Activated T-helper 1 cell treated with anti-CD3 and anti-CD28 coated beads, Interleukin-2, amount 50 U/mL, for 16 hours (primary cell): ENCODE data around the gene NCCRP1.

Source experiments
- DNase-seq, 2 donors: peaks; one replicate each; pipeline ENCODE4 v3.0.0-alpha.2; 2020; ENCODE audit warnings: low read depth in 1 of 2, low spot score in 1 of 2

The NCCRP1 gene, protein sequence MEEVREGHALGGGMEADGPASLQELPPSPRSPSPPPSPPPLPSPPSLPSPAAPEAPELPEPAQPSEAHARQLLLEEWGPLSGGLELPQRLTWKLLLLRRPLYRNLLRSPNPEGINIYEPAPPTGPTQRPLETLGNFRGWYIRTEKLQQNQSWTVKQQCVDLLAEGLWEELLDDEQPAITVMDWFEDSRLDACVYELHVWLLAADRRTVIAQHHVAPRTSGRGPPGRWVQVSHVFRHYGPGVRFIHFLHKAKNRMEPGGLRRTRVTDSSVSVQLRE

GRCh38 chr19:39196860-39197562 lies at the start of gene NCCRP1:
Gene NCCRP1, plus strand, starts transcription at chr19:39196964. Its CDS starts 19 bp downstream, at chr19:39196983.
- DNase-seq = no peak

DNA sequence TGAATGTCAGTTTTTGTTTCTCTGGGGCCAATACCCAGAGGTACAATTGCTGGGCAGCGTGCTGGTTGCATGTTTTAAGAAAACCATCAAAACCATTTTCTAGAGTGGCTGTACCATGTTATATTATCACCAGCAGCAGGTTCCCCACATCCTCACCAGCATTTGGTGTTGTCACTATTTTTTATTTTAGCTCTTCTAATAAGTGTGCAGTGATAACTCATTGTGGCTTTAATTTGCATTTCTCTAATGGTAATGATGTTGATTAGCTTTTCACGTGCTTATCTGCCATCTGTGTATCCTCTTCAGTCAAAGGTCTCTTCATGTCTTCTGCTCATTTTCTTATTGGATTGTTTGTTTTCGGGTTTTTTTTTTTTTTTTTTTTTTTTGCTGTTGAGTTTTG lies 49.3 kb upstream of the NCCRP1 start:
- DNase-seq = no peak

- no peak for DNase-seq
These were observed 47.7 kb upstream of the NCCRP1 start for GRCh38 chr19:39148939-39149529.

DNA sequence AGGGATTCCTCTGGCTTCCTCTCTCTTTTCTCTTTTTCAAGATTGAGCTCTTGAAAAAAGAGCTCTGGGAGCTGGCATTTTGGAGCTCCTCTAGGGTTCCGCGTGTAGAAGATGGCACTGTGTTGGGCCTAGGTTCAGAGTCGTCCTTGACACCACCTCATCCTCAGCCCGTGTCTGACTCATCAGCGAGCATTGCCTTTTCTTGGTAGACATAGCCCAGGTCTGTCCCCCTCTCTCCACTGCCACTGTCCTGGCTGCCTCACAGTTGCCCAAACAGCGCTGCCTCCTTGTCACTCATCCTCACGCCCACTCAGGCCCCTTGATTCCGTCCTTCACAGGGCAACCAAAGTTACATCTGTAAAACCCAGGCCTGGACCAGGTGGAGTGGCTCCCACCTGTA lies 46.5 kb upstream of the NCCRP1 start:
- no peak for DNase-seq

GRCh38 chr19:39150807-39151600 lies 45.8 kb upstream of the NCCRP1 start:
- DNase-seq = no peak

DNA sequence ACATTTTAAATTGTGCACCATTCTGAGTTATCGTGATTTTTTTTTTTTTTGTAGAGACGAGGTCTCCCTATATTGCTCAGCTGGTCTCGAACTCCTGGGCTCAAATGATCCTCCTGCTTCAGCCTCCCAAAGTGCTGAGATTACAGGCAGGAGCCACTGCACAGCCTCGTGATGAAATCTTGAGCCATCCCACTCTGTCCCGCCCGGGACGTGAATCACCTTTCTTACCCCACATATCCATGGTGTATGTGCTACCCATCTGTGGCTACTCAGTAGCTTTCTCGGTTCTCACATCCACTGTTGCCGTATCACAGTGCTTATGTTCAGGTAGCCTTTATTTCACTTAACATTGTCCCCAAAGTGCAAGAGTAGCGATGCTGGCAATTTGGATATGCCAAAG lies 44.7 kb upstream of the NCCRP1 start:
- no peak for DNase-seq

DNA sequence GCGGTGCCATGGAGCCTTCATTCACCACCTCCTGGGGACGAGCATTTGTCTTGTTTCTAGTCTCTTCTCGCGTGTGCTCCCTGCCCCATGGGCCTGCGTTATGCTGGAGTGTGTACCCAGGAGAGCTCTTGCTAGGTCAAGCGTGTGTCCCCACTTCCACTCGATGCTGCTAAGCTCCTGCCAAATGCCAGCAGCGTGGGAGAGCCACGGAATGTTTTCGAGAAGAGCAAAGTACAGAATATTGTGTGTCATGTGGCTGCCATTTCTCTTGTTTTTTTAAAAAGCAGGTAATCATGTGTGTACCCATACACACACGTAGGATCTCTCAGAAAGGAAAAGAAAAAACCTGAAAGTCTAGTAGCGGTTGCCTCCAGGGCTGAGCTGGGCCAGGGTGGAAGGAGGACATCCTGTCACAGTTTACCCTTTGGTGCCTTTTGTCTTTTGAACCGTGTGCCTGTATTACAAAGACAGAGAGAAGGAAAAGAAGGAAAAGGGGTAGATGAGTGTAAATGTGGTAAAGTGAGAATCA lies 42.6 kb upstream of the NCCRP1 start:
- no peak for DNase-seq

DNA sequence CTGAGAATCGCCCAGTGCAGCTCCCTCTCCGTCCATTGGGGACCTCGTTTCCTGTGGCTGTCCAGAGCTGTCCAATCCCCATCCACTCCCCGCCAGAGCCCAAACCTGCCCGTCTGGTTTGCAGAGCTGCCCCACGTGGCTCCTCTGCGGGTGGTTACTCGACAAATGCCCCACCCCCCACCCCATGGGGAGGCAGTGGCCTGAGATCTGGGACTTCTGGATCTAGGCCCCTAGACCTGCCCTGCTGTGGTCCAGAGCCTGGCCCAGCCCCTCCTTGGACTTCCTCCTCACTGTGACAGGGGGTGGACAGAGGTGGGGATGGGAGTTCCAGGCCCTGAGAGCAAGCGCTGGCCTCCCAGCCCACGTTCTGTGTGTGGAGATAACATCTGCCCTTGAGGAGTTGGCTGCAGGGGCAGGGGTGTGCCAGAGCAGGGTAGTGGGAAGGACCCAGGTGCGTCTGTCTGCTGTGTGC lies 42.1 kb upstream of the NCCRP1 start:
- no peak for DNase-seq

DNA sequence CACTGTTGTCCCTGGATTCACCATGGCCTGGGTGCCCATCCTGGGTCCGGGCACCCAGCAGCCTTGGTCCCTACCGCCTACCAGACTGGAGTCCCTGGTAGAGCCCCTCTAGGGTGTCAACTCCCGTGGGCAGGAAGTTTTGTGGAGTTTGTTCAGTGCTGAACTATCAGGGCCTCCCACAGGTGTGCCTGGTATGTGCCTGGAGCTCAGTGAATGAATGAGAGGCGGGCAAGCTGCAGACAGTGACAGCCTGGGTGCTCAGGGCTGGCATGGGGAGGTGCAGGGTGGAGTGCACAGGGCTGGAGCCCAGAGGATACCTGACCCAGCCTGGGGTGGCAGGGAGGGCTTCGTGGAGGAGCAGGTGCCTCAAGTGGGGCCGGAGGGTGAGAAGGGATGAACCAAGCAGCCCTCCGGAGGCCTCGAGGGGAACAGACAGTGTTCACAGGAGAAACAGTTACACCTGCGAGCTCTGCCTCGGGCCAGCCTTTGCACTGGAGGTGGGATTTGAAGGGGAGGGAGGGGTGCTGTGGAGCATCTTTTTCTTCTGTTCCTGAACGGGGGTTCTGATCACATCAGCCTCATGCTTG lies 41.6 kb upstream of the NCCRP1 start:
- DNase-seq = no peak

DNA sequence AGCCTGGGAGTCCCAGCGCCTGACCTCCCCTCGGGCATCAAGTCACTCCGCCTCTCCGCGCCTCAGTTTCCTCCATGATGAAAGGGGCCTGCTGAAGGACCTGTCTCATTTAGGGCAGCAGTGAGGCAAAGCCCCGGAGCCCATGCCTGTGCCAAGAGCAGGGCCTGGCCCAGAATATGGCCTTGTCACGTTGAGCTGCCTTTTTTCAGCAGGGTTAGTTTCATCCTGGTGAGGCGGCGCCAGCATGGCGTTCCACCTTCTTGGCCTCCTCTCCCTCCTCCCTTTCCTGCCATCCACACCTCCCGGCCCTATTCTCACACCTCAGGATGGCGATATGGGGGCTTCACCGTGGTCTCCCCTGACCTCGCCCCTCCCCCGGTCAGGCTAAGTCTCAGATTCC lies 41.0 kb upstream of the NCCRP1 start:
- no peak for DNase-seq

GRCh38 chr19:39156326-39157230 lies 40.2 kb upstream of the NCCRP1 start:
- no peak for DNase-seq

GRCh38 chr19:39157275-39157996 lies 39.3 kb upstream of the NCCRP1 start:
- DNase-seq = no peak

DNA sequence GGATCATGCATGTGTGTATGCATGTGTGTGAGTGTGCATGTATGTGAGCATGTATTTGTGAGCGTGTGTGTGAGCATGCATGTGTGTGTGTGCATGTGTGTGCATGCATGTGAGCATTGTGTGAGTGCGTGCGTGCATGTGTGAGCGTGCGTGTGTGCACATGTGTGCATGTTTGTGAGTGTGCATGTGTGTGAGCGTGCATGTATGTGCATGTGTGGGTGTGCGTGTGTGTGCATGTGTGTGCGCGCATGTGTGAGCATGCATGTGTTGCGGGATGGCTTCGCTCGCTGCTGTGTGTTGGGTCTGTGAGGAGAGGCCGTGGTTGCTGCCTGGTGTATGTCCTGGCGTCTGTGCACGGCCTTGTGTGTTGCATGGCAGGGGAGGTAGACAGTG lies 38.8 kb upstream of the NCCRP1 start:
- DNase-seq = no peak

DNA sequence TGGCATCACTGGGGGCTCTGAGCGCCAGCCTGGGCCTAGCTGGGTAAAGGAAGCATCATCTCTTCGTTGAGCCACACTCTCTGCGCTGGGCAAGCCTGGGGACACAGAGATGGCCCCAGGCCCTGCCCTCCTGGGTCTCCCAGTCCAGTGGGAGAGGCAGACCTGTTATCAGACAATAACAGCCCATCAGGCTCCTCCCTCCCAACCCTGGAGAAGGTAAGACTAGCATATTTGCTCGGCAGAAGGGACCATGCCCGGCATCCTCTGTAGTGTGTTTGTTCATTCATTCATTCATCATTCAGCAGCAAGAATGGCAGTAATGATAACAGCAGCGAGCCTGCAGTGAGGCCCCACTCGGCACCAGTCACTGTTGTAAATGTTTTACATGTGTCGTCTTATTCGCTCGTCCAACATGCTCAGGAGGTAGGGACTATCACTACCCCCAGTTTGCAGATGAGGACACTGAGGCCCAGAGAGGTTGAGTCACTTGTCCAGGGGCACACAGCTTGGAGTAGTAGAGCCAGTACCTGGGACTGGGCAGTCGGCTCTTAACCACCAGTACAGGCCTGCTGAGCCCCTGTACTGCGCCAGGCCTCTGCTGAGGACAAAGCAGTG lies 38.0 kb upstream of the NCCRP1 start:
- DNase-seq = no peak

DNA sequence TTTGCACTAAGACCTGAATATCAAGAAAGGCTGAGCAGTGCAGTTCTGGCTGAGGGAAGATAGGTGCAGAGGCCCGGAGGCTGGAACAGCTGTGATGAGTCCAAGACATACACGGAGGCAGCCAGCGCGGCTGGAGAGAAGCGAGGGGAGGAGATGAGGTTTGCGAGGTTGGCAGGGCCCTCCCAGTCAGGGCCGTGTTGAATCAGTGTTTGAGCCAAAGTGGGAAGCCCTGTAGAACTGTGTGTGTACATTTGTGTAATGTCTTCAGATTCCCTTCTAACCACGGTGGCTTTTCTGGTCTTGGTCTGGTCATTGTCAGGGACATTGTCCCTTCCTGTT lies 36.3 kb upstream of the NCCRP1 start:
- no peak for DNase-seq

DNA sequence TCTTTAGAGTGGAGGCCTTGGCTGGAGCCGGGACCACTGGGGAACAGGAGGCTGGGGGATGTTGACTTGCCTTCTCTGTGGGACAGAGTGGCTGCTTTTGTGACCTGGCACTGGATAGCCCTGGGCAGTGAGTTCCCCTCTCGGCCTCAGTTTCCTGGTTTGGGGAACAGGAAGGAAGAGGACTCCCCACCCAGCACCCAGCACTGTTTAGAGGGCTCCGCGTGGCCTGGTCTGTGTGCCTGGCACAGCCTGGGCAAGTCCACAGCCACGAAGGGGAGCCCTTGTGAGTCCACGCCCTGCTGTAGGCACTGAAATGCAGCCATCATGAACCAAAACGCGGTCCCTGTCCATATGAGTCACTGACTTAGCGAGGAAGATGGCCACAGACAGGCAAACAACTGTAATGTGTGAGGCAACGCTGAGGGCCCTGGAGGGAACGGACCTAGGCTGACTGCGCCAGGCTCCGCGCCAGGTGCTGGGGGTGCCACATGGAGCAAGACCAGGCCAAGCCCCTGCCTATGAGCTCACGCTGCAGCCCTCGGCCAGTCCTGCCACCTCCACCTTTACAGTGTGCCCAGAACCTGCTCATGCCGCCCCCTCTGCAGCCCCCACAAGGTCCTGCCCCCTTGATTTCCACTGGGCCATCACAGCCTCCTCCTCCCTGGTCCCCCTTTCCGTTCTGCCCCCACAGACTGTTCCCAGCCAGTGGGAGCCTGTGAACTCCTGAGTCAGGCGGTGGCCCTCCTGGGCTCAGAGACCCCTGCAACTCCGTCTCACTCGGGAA lies 35.7 kb upstream of the NCCRP1 start:
- DNase-seq = no peak

DNA sequence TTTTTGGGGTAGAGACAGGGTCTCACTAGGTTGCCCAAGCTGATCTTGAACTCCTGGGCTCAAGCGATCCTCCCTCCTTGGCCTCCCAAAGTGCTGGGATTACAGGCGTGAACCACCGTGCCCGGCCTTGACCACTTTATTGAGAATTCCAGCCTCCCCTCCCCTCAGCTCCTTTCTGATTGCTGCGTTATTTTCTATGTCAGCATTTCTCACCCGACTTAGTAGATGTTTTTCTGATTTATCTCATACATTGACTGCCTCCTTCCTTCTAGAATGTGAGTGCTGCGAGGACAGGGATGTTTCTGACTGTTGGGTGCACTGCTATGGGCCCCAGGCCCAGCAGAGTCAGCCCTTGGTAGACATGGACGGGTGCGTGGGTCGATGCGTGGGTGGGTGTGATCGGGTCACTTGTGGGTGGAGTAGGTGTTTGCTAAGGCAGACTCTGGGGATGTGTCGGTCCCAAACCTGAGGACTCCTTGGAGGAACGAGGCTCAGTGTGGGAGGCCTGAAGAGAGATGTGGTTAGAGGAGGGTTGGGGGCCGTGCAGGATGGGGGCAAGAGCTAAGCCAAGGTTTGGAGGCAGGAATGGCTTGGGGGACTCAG lies 34.2 kb upstream of the NCCRP1 start:
- DNase-seq = no peak

DNA sequence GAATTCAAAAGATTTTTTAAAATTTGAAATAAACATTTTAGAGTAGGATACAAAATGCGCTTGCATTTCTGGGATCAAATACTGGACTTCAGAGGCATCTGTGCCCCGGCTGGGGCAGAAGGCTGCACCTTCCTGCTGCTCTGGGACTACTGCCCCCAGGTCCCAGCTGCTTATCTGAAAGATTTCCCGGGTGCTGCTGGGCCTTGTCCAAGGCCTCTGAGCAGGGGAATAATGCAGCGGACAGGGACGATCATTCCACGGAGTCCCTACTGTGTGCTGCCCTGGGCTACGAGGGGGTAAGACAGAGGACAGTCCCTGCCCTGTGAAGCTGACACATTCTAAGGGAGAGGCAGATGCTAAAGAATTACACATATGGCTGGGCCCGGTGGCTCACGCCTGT lies 33.1 kb upstream of the NCCRP1 start:
- DNase-seq = no peak
